H1 (cell line): ENCODE measurements around the gene UROC1. TPM values are rescaled to one million over a fixed set of nuclear protein-coding genes. Genes with fewer than 3 reads are reported as not detected.

Source experiments
- CHD7 ChIP-seq: fragments of 300-600 bp; sonication (generic); IDR thresholded peaks from 2 replicates; pipeline ENCODE4 v1.7.1; 2012; ENCODE audit warnings: low read length, moderate library complexity, mild to moderate bottlenecking, inconsistent platforms; ENCODE audit not compliant: insufficient replicate concordance
- GTF2F1 ChIP-seq: IDR thresholded peaks from 2 replicates; pipeline ENCODE4 v1.6.1; 2012; ENCODE audit warnings: low read depth, low read length, improper control_type of control experiment, borderline replicate concordance
- TAF7 ChIP-seq: optimal IDR thresholded peaks from 2 replicates; pipeline ENCODE3; 2011; ENCODE audit warnings: low read depth, mild to moderate bottlenecking, inconsistent platforms, low read length, moderate library complexity, borderline replicate concordance
- polyA plus RNA-seq, 7 experiments: library from polyadenylated mRNA; depleted of rRNA in 3 of 7; stranded (reverse) in 5 of 7; unstranded in 2 of 7; fragments of >200 nt in 5 of 7; fragments of 200-250 nt in 2 of 7; gene quantifications; 1 replicate in 5 of 7; 2 replicates in 1 of 7; 4 replicates in 1 of 7; pipeline versions ENCODE4 v1.2.1 to v1.2.3, GENCODE V29; 2011 to 2013; ENCODE audit warnings: missing spikeins in 2 of 7, mixed read lengths in 2 of 7
- total RNA-seq: library from RNA; stranded (reverse); fragmentation: NEBNext Ultra II Directional; extraction: Animal tissue kit (Norgen Biotek cat#: 25700); gene quantifications from 2 replicates; pipeline ENCODE4 v1.2.1, GENCODE V29; 2021

Gene UROC1
- total and polyA plus RNA-seq, 2 of the 8 experiments (the other 6 are each of a cell fraction or from before 2014, with no cell fraction given), result 0.03 TPM; not detected in 1

GRCh38 chr3:126482503-126483255 is 34.9 kb downstream of the UROC1 start (continued):
- no peak for TF ChIP-seq CHD7
- TF ChIP-seq GTF2F1, result no peak
- no peak for TF ChIP-seq TAF7
